ENCODE data around the gene HLA-DPA1.

The HLA-DPA1 gene

GRCh38 chr6:33116417-33116816 lies 43.0 kb upstream of the HLA-DPA1 start:
- TF ChIP-seq CTCF (IDR thresholded peaks at IDR 0.05; ENCODE audit: low read depth, low read length) = no peak
- DNase-seq (ENCODE audit: low read depth in 2 of 2) = no peak
- H3K4me3 ChIP-seq (replicated peaks in 1 of 2; ENCODE audit: low read depth in 2 of 2, low read length in 2 of 2) = no peak overlapping the region

- no peak for TF ChIP-seq CTCF (IDR thresholded peaks at IDR 0.05; ENCODE audit: low read depth, low read length)
- DNase-seq (ENCODE audit: low read depth in 2 of 2) = no peak
- no peak overlapping the region for H3K4me3 ChIP-seq (replicated peaks in 1 of 2; ENCODE audit: low read depth in 2 of 2, low read length in 2 of 2)
Measured at GRCh38 chr6:33114406-33114805, 41.0 kb upstream of the HLA-DPA1 start.

GRCh38 chr6:33113755-33114154 lies 40.3 kb upstream of the HLA-DPA1 start:
- no peak overlapping the region for H3K4me3 ChIP-seq (replicated peaks in 1 of 2; ENCODE audit: low read depth in 2 of 2, low read length in 2 of 2)
- no peak for TF ChIP-seq CTCF (IDR thresholded peaks at IDR 0.05; ENCODE audit: low read depth, low read length)
- no peak for DNase-seq (ENCODE audit: low read depth in 2 of 2)

- no peak for TF ChIP-seq CTCF (IDR thresholded peaks at IDR 0.05; ENCODE audit: low read depth, low read length)
- peak; percentile 49 to 71 for DNase-seq (ENCODE audit: low read depth in 2 of 2)
- no peak overlapping the region for H3K4me3 ChIP-seq (replicated peaks in 1 of 2; ENCODE audit: low read depth in 2 of 2, low read length in 2 of 2)
Measured at GRCh38 chr6:33112148-33112547, 38.7 kb upstream of the HLA-DPA1 start.

GRCh38 chr6:33108307-33108706 lies 34.9 kb upstream of the HLA-DPA1 start:
- no peak for TF ChIP-seq CTCF (IDR thresholded peaks at IDR 0.05; ENCODE audit: low read depth, low read length)
- H3K4me3 ChIP-seq (replicated peaks in 1 of 2; ENCODE audit: low read depth in 2 of 2, low read length in 2 of 2) = no peak overlapping the region

GRCh38 chr6:33107641-33108040 lies 34.2 kb upstream of the HLA-DPA1 start:
- no peak overlapping the region for H3K4me3 ChIP-seq (replicated peaks in 1 of 2; ENCODE audit: low read depth in 2 of 2, low read length in 2 of 2)
- DNase-seq (ENCODE audit: low read depth in 2 of 2) = no peak
- no peak for TF ChIP-seq CTCF (IDR thresholded peaks at IDR 0.05; ENCODE audit: low read depth, low read length)

More at GRCh38 chr6:33108307-33108706, 34.9 kb upstream of the HLA-DPA1 start:
- no peak for DNase-seq (ENCODE audit: low read depth in 2 of 2)
